HL-60 (cell line): ENCODE results near the gene HSD11B1.

ENCODE experiments used
- DNase-seq, 2 experiments: peaks; one replicate each; pipeline ENCODE4 v3.0.0-alpha.2; 2010 to 2020; ENCODE audit warnings: low read depth in 1 of 2, low spot score in 1 of 2
- H3K27ac ChIP-seq: fragments of 250-450 bp; sonication (Bioruptor Pico); replicated peaks from 2 replicates; pipeline ENCODE4 v1.5.1; 2020; ENCODE audit warnings: mild to moderate bottlenecking, moderate library complexity
- H3K27me3 ChIP-seq: fragments of 250-450 bp; sonication (Bioruptor Pico); 2 replicates; pipeline ENCODE4 v1.5.1; 2021; ENCODE audit warnings: mild to moderate bottlenecking, moderate library complexity; ENCODE audit not compliant: insufficient read depth, poor library complexity, severe bottlenecking
- H3K4me3 ChIP-seq: replicated peaks from 2 replicates; pipeline ENCODE4 v1.5.1; 2011; ENCODE audit warnings: mild to moderate bottlenecking, control low read depth, low read length; ENCODE audit not compliant: insufficient read depth
- CTCF ChIP-seq: IDR thresholded peaks from one replicate; pipeline ENCODE4 v1.5.1; 2011; ENCODE audit warnings: low read length, control low read depth, inconsistent platforms; ENCODE audit not compliant: insufficient read depth
- GABPA ChIP-seq: IDR thresholded peaks from 2 replicates; pipeline ENCODE4 v1.6.1; 2012; ENCODE audit warnings: low read depth
- POLR2AphosphoS5 ChIP-seq: IDR thresholded peaks from 2 replicates; pipeline ENCODE4 v1.6.1; 2012; ENCODE audit warnings: low read depth
- REST ChIP-seq: IDR thresholded peaks from 2 replicates; pipeline ENCODE4 v1.6.1; 2012; ENCODE audit warnings: low read depth; ENCODE audit not compliant: insufficient replicate concordance
- SPI1 ChIP-seq: IDR thresholded peaks from 2 replicates; pipeline ENCODE4 v1.6.1; 2012; ENCODE audit warnings: low read depth, mild to moderate bottlenecking, borderline replicate concordance

Gene HSD11B1

GRCh38 chr1:209707308-209707707, 2.7 kb downstream of the HSD11B1 start:
- TF ChIP-seq GABPA = no peak
- TF ChIP-seq REST = no peak
- no peak for TF ChIP-seq SPI1
- no peak overlapping the region for H3K4me3 ChIP-seq
- no peak overlapping the region for H3K27ac ChIP-seq
- no peak for DNase-seq
- H3K27me3 ChIP-seq = peaks cover 3% of the 10 kb centered on the region

- TF ChIP-seq GABPA = no peak
- TF ChIP-seq REST = no peak
- TF ChIP-seq CTCF = no peak
- TF ChIP-seq POLR2AphosphoS5 = no peak
- no peak for TF ChIP-seq SPI1
- no peak for DNase-seq
- Histone ChIP-seq H3K27ac (no peak overlapping the region), H3K27me3 (peaks cover 3% of the 10 kb centered on the region), H3K4me3 (no peak overlapping the region)
Measured at GRCh38 chr1:209708297-209708696, 3.7 kb downstream of the HSD11B1 start.

GRCh38 chr1:209710093-209710492, 5.4 kb downstream of the HSD11B1 start:
- TF ChIP-seq CTCF (no peak), POLR2AphosphoS5 (no peak), GABPA (no peak), SPI1 (no peak), REST (no peak)
- DNase-seq = no peak
- Histone ChIP-seq H3K4me3 (no peak overlapping the region), H3K27ac (no peak overlapping the region), H3K27me3 (peaks cover 3% of the 10 kb centered on the region)

GRCh38 chr1:209710847-209711246, 6.2 kb downstream of the HSD11B1 start:
- no peak overlapping the region for H3K27ac ChIP-seq
- H3K4me3 ChIP-seq = no peak overlapping the region
- TF ChIP-seq CTCF (no peak), POLR2AphosphoS5 (no peak), REST (no peak), GABPA (no peak), SPI1 (no peak)
- peaks cover 3% of the 10 kb centered on the region for H3K27me3 ChIP-seq
- no peak for DNase-seq
